Endothelial cell of umbilical vein (primary cell): ENCODE measurements around the gene BIN1.

ENCODE experiments used
- CTCF ChIP-seq, 2 donors: IDR thresholded peaks; 1 replicate in 1 of 2; 2 replicates in 1 of 2; pipeline ENCODE4 v1.5.1; 2011; ENCODE audit warnings: low read length in 2 of 2, mild to moderate bottlenecking in 2 of 2, moderate library complexity in 2 of 2, control low read depth in 1 of 2, inconsistent platforms in 1 of 2, low read depth in 1 of 2; ENCODE audit not compliant: insufficient read depth in 1 of 2; ENCODE audit errors: extremely low read depth in 1 of 2
- EZH2 ChIP-seq: IDR thresholded peaks from 2 replicates; pipeline ENCODE4 v1.6.1; 2012; ENCODE audit warnings: borderline replicate concordance, low read depth, mild to moderate bottlenecking, moderate library complexity, low read length, inconsistent platforms; ENCODE audit not compliant: severe bottlenecking
- FOS ChIP-seq: IDR thresholded peaks from 2 replicates; pipeline ENCODE4 v1.6.1; 2011; ENCODE audit warnings: mild to moderate bottlenecking, low read length, moderate library complexity, borderline replicate concordance; ENCODE audit not compliant: insufficient read depth
- GATA2 ChIP-seq: IDR thresholded peaks from 2 replicates; pipeline ENCODE4 v1.7.0; 2011; ENCODE audit warnings: low read depth, mild to moderate bottlenecking, moderate library complexity, mixed read lengths, low read length; ENCODE audit not compliant: insufficient read length, insufficient read depth
- JUN ChIP-seq: IDR thresholded peaks from 2 replicates; pipeline ENCODE4 v1.6.1; 2011; ENCODE audit warnings: borderline replicate concordance, low read depth; ENCODE audit not compliant: insufficient read length, insufficient read depth
- MAX ChIP-seq: IDR thresholded peaks from 2 replicates; pipeline ENCODE4 v1.6.1; 2011; ENCODE audit not compliant: insufficient read depth, insufficient read length
- MYC ChIP-seq: IDR thresholded peaks from one replicate; pipeline ENCODE4 v1.6.1; 2011; ENCODE audit warnings: mild to moderate bottlenecking, low read depth, low read length
- POLR2A ChIP-seq: IDR thresholded peaks from 2 replicates; pipeline ENCODE4 v1.6.1; 2012; ENCODE audit warnings: low read depth, mild to moderate bottlenecking, control low read depth, low read length
- POLR2AphosphoS5 ChIP-seq: IDR thresholded peaks from 2 replicates; pipeline ENCODE4 v1.6.1; 2012; ENCODE audit warnings: low read depth, mild to moderate bottlenecking, control low read depth, low read length, moderate library complexity; ENCODE audit not compliant: insufficient read depth

GRCh38 chr2:127058246-127058953 is 48.6 kb downstream of the BIN1 start:
- TF ChIP-seq CTCF (IDR thresholded peaks at IDR 0.05; ENCODE audit: extremely low read depth in 1 of 2, insufficient read depth in 1 of 2, low read depth in 1 of 2, low read length in 2 of 2) (no peak), EZH2 (no peak), POLR2AphosphoS5 (no peak), POLR2A (no peak), JUN (no peak), GATA2 (no peak), MAX (no peak), MYC (no peak), FOS (no peak)
